ENCODE data around the gene APBA1.
"Not testable (repeated sequence)": the region's sequence is repeated elsewhere in the genome, so short reads cannot be mapped to it uniquely, and the experiment has no call there.

APBA1 gene

DNA sequence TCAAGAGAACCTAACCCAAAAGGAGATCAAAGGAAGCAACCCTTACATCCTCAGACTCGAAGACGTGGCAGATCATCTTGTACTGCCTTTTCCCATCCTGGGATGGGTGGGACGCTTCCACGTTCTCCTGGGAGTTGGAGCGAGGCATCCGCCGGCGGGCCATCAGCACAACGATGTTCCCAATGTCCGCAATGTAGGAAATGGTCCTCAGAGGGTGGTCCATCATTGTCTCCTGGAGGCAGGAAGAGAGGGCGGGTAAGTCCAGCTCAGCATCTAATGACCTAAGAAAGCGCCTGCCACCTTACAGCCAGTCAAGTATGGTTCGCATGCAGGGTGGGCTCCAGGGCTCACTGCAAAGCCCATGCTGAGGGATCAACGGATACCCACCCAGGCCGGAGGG, 216.0 kb downstream of the APBA1 start:
- DNase-seq (ENCODE audit: low read depth, low spot score): no peak
- no peak overlapping the region for H3K27ac ChIP-seq

DNA sequence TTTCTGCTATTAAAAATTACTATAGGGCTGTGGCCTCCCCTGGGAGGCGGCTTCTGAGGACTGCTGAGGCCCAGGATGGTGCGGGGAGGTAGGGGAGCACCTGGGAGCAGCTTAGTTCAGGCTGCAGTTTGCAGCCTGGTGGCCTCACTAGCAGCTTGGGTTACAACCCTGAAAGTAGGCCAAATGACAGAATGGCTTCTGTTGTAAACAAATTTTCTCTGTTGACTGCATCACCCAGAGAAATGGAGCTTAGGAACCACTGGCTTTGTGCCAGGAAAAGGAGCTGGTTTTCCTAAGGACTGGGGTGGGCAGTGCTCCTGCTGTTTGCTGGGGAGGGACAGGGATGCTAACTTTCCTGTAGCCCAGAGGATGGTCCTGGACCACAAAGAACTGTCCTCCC, 216.9 kb downstream of the APBA1 start:
- no peak for DNase-seq (ENCODE audit: low read depth, low spot score)
- H3K27ac ChIP-seq: no peak overlapping the region

DNA sequence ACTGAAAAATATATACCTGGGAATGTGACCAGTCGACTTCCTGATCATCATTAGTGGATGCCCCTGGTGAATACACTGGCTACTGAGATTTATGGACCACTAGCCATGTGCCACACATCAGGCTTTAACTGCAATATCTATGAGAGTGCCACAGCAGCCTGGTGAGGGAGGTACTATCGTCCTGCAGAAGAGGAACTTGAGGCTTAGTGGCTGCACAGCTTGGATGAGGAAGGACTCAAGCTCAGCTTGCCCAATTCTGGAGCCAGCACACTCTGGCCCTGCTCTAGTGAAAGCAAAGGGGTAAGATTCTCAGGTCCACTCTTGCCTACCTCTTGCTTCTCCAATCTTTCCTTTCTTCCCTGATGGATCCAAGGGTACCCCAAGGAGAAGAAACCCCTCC, 217.8 kb downstream of the APBA1 start:
- DNase-seq (ENCODE audit: low read depth, low spot score): no peak
- no peak overlapping the region for H3K27ac ChIP-seq

DNA sequence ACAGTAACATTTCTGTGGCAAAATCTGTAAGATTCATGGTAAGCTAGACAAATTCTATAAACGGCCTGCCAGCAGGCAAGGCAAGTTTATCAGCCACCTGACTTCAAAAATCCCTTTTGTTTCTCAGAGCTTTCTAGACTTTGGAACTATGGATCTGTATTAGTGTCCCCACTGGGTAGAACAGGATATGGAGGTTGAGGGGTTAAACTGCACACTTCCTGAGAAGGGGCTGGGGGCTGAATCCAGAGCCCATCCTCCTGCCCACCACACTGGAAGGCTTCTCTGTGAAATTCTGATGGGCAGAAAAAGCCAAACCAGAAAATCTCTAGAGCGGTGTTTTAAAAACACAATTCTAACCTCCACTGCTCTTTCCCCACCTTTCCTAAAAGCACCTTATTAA, 218.4 kb downstream of the APBA1 start:
- no peak for DNase-seq (ENCODE audit: low read depth, low spot score)
- no peak overlapping the region for H3K27ac ChIP-seq

DNA sequence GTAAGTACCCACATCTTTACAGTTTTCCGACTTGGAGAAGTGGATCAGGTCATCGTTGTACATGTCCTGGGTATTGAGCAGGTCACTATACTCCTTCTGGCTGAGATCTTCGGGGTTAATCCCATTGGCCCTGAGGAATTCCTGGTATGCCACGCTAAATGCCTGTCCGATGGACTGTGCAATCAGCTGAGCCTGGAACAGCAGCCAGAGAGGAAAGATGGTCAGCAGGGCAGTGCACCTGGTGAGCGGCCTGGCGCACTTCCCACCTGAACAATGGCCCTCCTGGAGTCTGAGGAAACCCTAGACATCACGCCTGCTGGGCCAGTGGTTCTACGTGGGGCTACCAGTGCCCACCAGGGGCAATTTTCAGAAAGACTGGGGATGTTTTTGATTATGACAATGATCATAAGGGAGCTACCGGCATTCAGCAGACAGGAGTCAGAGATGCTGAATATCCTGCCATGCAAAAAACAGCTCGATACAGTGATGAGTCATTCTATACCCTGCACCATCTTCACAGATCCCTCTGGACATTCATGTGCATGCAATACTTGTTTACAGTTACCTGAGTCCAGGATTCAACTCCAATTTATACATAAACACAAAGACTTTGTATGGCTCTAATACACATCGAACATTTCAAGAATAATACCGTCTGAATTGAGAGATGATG, 219.9 kb downstream of the APBA1 start:
- H3K27ac ChIP-seq: no peak overlapping the region
- no peak for DNase-seq (ENCODE audit: low read depth, low spot score)

DNA sequence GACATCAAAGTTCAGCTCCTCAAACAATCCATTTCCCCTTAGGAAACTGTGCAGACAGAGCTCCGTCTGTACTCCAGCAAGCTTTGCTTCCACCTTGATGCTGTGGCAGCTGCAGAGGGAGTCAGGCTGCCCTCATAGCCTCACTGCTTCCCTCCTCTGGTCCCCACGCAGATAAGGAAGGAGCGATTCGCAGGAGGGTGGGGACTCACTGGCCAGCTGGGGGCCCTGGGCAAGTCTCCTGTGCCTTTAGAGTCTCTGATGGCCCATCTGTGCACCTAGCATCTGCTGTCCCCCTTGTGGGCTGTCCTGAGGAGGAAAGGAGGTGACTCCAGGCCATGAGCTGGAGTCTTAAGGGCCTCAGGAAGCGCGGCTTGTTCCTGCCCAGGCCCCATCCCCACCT, 225.7 kb downstream of the APBA1 start:
- H3K27ac ChIP-seq: no peak overlapping the region
- no peak for DNase-seq (ENCODE audit: low read depth, low spot score)

DNA sequence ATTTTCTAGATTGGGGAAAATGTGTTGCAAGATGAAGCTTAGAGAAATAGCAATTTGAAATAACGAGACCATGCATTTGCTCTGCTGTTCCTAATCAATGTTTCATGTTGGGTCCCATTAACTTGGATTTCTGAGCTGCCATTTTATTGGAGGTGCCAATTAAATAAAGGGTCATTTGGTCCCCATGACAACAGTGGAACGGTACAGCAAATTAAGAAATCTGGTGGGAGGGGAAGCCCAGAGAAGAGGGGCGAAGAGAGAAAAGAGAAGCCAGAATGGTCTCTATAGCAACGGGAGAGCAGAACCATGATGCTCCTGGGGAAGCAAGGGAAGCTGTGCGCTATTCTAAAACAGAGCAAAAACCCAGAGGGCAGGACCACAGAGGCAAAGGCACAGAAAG, 226.9 kb downstream of the APBA1 start:
- no peak for DNase-seq (ENCODE audit: low read depth, low spot score)
- H3K27ac ChIP-seq: no peak overlapping the region

DNA sequence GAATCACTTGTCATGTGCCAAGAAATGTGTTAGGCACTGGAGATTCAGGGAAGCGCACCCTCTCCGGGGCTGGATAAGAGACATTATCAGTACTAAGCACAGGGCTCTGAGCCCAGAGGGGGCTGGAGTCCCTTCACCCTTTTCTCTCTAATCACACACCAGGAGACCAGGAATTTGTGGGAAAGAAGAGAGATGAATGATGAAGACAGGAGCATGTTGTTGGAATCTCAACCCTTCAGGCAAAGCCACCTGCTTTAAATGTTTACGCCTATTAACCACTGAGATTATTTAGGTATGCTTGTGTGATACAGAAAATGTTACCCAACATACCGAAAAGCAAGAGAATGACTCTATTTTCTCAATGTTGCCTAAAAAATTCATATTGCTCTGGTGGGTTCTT, 227.4 kb downstream of the APBA1 start:
- H3K27ac ChIP-seq: no peak overlapping the region
- no peak for DNase-seq (ENCODE audit: low read depth, low spot score)

DNA sequence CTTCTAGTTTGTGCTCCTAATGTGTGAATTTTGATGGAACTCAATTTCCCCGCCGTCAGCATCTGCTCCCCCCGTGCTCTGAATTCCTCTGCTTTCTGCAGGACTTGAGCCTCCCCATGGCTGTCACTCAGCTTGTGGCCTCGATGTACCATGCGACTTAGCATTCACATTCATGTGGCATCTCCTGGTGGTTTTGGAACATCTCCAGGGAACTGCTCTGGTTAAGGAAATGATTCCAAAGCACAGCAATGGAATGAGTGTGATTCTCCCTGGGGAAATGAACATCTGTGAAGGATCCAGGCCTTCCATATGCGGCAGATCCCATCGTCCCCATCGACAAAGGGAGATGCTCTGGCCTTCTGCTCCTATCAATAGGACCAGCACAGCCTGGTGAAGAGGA, 228.2 kb downstream of the APBA1 start:
- no peak for DNase-seq (ENCODE audit: low read depth, low spot score)
- H3K27ac ChIP-seq: no peak overlapping the region

DNA sequence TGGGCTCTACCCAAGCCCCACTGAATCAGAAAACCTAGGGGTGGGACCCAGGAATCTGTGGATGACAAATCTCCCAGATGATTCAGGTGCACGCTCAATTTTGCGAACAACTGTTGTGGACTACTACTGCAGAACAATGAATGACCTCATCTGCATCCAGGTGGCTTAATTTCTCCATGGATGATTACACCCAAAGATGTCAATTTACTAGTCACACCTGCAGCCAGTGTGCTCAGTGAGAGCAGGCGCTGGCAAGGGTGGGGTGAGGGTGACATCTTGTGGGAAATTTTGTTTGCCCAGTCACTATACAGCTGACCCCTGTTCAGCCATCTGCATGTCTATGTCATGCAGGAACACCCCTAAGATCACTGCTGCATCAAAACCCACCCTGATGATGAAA, 229.0 kb downstream of the APBA1 start:
- no peak overlapping the region for H3K27ac ChIP-seq
- no peak for DNase-seq (ENCODE audit: low read depth, low spot score)

DNA sequence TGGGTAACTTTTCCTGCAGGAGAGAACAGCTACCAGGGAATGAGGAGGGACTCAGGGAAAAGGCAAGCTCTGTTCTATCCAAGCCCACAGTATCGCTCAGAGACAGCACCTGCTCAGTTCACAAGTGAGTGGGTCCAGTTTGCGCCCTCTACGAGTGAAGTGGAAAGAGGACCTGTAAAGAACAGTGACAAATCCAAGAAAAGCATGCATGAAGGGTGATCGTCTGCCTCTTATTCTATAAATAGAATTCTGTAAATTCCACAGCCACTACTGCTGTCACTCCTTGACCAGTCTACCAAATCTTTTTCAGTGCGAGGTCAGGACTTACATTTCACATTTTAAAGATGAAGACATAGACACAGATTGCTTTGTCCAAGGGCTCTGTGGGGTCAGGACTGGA, 229.7 kb downstream of the APBA1 start:
- DNase-seq (ENCODE audit: low read depth, low spot score): no peak
- no peak overlapping the region for H3K27ac ChIP-seq

DNA sequence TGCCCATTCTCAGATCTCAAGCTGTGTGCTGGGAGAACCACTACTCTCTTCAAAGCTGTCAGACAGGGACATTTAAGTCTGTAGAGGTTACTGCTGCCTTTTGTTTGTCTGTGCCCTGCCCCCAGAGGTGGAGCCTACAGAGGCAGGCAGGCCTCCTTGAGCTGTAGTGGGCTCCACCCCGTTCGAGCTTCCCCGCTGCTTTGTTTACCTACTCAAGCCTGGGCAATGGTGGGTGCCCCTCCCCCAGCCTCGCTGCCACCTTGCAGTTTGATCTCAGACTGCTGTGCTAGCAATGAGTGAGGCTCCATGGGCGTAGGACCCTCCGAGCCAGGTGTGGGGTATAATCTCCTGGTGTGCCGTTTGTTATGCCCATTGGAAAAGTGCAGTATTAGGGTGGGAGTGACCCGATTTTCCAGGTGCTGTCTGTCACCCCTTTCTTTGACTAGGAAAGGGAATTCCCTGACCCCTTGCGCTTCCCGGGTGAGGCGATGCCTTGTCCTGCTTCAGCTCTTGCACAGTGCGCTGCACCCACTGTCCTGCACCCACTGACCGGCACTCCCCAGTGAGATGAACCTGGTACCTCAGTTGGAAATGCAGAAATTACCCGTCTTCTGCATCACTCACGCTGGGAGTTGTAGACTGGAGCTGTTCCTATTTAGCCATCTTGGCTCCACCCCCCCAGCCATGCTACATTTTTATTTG, 231.8 kb downstream of the APBA1 start:
- not testable (repeated sequence) for DNase-seq (ENCODE audit: low read depth, low spot score); H3K27ac ChIP-seq

DNA sequence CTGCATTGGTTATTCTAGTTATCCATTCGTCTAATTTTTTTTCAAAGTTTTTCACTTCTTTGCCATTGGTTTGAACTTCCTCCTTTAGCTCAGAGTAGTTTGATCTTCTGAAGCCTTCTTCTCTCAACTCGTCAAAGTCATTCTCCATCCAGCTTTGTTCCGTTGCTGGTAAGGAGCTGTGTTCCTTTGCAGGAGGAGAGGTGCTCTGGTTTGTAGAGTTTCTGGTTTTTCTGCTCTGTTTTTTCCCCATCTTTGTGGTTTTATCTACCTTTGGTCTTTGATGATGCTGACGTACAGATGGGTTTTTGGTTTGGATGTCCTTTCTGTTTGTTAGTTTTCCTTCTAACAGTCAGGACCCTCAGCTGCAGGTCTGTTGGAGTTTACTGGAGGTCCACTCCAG, 232.5 kb downstream of the APBA1 start:
- DNase-seq (ENCODE audit: low read depth, low spot score); H3K27ac ChIP-seq: not testable (repeated sequence)

DNA sequence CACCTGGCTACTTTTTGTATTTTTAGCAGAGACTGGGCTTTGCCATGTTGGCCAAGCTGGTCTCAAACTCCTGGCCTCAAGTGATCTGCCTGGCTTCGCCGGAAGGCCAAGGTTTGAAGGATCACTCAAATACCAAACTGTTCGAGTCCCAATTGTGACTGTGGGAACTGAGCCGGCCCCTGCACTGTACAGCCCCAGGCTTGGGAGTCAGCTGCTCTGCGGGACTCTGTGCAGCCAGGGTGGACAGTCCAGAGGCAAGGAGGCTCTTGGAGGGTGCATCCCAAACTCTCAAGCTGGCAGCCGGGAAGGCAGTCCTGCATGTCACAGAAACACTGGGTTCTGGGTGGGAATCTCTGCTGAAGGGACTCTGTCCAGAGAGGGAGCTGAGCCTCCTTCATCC, 238.2 kb downstream of the APBA1 start:
- no peak for DNase-seq (ENCODE audit: low read depth, low spot score)
- peak overlapping the region; percentile 27 for H3K27ac ChIP-seq

DNA sequence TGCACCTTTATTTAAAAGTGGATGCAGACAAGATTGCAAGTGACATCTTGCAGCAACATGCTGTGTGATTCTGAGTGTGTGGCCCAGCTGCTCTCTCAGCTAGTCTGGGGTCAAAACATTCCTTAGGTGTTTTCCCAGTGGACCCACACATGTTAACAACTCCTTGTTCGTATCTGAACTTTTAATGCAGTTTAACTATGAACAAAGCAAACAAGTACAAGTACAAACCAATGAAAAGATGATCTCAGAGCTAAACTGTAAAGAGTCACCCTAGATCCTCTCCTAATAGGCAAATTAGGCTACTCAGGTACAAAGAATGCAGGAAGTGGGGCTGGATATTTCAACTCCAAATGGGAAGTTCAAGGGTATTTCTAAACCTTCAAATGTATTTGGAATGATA, 238.8 kb downstream of the APBA1 start:
- no peak for DNase-seq (ENCODE audit: low read depth, low spot score)
- H3K27ac ChIP-seq: peak overlapping the region; percentile 27

DNA sequence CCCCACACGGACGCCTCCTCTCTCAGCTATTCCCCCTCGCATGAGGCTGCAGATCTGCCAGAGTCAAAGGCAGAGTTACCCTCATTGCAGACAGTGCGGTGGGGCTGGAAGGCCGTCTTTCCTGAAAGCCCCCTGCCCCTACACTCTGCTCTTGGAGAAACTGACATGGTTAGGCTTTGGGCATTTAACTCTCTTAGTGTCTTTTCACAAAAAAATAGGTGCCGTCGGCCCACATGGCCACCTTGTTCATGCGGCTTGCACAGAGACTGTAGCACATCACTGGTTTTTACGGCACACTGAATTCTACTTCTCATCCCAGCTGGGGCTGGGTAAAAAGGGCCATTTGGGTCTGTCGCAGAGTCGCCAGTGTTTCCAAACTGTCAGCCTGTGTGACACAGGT, 239.5 kb downstream of the APBA1 start:
- H3K27ac ChIP-seq: no peak overlapping the region
- no peak for DNase-seq (ENCODE audit: low read depth, low spot score)

DNA sequence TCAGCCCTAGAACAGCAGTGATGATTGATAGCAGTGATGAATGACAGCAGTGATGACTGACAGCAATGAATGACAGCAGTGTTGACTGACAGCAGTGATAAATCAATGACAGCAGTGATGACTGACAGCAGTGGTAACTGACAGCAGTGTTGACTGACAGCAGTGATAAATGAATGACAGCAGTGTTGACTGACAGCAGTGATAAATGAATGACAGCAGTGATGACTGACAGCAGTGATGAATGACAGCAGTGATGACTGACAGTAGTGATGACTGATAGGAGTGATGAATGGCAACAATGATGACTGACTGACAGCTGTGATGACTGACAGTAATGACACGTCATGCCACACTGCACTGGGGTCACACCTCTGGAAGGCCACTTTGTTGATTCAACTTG, 240.4 kb downstream of the APBA1 start:
- no peak for DNase-seq (ENCODE audit: low read depth, low spot score)
- H3K27ac ChIP-seq: no peak overlapping the region

DNA sequence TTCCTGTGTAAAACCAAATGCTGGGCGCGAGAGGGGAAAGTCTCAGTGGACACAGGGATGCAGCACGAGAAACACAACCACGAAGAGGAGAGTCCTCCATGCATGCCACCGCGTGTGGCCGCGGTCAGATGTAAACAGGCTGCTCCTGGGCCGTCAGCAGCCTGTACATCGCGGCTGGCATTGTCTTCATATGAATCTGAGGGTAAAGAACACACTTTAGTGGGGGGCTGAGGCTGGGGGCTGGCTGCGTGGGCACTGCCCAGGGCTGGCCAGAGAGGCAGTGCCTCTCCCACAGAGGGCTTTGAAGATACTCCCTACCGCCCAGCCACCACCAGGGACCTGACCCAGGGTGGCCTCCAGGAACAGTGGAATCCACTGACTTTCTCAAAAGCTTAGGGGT, 241.0 kb downstream of the APBA1 start:
- DNase-seq (ENCODE audit: low read depth, low spot score): no peak
- H3K27ac ChIP-seq: no peak overlapping the region

DNA sequence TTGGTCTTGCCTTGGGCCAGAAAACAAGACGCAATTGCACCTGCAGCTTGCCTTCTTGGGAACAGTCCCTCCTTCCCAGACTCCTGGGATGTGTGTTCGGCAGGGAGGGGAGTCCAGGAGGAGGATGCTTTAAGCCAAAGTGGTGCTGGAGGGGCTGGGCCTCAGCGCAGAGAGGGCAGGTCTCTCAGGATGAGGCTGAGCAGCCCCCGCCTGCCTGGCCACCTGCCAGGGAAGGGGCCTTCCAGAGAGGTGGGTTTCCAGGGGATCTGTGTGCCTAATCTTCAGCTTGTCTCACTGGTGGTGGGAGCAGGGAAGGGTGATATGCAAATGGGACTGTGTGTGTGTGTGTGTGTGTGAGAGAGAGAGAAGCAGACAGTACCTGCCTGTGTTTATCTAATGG, 242.0 kb downstream of the APBA1 start:
- DNase-seq (ENCODE audit: low read depth, low spot score): no peak
- no peak overlapping the region for H3K27ac ChIP-seq

DNA sequence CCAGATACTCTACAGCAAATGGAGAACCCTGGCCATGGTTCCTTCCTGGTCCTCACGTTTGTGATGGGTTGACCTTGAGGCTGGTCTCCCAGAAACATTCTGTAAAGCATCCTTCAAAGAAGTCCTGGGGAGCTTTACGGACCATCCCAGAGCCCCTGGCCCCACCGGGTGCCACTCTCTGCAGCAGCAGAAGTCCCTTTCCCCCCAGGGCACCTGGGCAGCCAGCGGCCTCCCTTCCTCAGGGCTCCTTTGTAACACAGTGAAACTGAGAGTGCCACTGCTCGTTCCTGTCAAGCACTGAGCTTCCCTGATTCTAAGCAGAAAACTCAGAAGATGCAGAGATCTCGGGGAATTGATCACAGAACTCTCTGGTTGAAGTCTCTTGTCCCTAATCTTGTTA, 242.9 kb downstream of the APBA1 start:
- no peak overlapping the region for H3K27ac ChIP-seq
- no peak for DNase-seq (ENCODE audit: low read depth, low spot score)

DNA sequence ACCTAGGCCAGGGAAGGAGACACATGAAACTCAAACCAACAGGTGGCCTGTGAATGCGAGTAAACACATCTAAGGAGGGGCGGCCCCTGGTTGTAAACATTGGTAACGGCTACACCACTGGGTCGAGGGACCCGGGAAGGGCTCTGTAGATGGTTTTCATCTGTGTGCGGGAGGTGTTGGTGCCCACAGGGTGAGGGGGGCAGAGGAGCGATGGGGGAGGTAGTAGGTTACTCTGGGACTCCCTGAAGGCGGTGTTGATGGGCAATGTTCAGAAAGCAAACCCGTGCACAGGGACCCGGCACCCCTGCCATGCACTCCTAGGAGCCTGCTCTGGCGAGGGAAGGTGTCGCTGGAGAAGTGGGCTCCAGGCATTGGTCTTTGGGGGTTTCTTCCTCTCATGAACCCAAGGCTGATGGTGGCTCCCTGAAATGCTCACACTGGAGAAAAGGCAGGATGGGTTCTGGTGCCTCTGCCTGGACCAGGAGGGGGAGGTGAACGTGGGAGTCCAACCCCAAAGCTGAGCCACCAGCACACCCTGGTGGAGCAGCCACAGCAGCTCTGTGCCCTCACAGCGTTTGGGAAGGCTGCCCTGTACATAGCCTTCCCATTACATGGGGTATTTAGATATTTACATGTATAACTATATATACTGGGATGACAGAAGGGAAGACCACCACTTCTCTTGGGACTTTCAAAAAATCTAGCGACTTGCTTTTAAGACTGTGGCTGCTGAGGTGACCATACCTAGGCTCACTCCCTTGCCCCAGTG, 244.0 kb downstream of the APBA1 start:
- no peak overlapping the region for H3K27ac ChIP-seq
- no peak for DNase-seq (ENCODE audit: low read depth, low spot score)

DNA sequence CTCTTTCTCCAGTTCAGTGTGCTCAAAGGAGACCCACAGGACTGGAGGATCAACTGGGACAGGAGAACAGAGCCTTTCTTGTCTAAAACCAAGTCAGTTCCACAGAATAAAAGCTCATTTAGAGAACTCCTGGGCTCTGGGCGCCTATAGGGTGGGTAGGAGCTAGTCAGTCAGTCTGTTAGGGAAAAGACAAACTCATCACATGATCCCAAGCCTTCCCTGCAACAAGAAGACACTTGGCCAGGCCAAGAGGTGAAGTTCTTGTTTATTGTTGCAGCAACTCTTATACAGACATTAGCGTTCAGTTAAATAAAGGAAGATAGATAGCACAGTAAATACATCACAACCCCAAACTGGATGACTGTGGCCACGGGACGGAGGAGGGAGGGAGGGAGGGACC, 244.9 kb downstream of the APBA1 start:
- no peak for DNase-seq (ENCODE audit: low read depth, low spot score)
- no peak overlapping the region for H3K27ac ChIP-seq

Data from epithelial cell of prostate (primary cell).